Endothelial cell of umbilical vein (primary cell): ENCODE measurements around the gene PRXL2A.

Experiments used
- EZH2 ChIP-seq: IDR thresholded peaks from 2 replicates; pipeline ENCODE4 v1.6.1; 2012; ENCODE audit warnings: borderline replicate concordance, low read depth, mild to moderate bottlenecking, moderate library complexity, low read length, inconsistent platforms; ENCODE audit not compliant: severe bottlenecking
- TF ChIP-seq, protein P1 (sequence below), 2 donors: IDR thresholded peaks; 1 replicate in 1 of 2; 2 replicates in 1 of 2; pipeline ENCODE4 v1.5.1; 2011; ENCODE audit warnings: low read length in 2 of 2, mild to moderate bottlenecking in 2 of 2, moderate library complexity in 2 of 2, control low read depth in 1 of 2, inconsistent platforms in 1 of 2, low read depth in 1 of 2; ENCODE audit not compliant: insufficient read depth in 1 of 2; ENCODE audit errors: extremely low read depth in 1 of 2

GRCh38 chr10:80452640-80453039 is 44.3 kb downstream of the PRXL2A start:
- TF ChIP-seq EZH2, result no peak
- TF ChIP-seq, protein P1, sequence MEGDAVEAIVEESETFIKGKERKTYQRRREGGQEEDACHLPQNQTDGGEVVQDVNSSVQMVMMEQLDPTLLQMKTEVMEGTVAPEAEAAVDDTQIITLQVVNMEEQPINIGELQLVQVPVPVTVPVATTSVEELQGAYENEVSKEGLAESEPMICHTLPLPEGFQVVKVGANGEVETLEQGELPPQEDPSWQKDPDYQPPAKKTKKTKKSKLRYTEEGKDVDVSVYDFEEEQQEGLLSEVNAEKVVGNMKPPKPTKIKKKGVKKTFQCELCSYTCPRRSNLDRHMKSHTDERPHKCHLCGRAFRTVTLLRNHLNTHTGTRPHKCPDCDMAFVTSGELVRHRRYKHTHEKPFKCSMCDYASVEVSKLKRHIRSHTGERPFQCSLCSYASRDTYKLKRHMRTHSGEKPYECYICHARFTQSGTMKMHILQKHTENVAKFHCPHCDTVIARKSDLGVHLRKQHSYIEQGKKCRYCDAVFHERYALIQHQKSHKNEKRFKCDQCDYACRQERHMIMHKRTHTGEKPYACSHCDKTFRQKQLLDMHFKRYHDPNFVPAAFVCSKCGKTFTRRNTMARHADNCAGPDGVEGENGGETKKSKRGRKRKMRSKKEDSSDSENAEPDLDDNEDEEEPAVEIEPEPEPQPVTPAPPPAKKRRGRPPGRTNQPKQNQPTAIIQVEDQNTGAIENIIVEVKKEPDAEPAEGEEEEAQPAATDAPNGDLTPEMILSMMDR (IDR thresholded peaks at IDR 0.05; ENCODE audit: extremely low read depth in 1 of 2, insufficient read depth in 1 of 2, low read depth in 1 of 2, low read length in 2 of 2), result no peak
